Tibial nerve (tissue), 4 donors: ENCODE measurements around the gene ACER2. TPM values are rescaled to one million over a fixed set of nuclear protein-coding genes. Genes with fewer than 3 reads are reported as not detected.
"Not testable (repeated sequence)": the region's sequence is repeated elsewhere in the genome, so short reads cannot be mapped to it uniquely, and the experiment has no call there.

ENCODE experiments used
- DNase-seq, 2 donors: peaks; one replicate each; pipeline ENCODE4 v3.0.0-alpha.2; 2019; ENCODE audit warnings: low spot score in 2 of 2
- H3K27ac ChIP-seq, 4 donors: fragments of 200-600 bp; sonication (generic) in 3 of 4; one replicate each; pipeline ENCODE4 v1.5.1; 2017 to 2019; ENCODE audit warnings: mild to moderate bottlenecking in 1 of 4
- H3K27me3 ChIP-seq, 2 donors: fragments of 200-600 bp; sonication (generic) in 1 of 2; one replicate each; pipeline versions ENCODE4 v1.5.1 to v1.6.0; 2017 to 2019
- H3K36me3 ChIP-seq, 3 donors: fragments of 200-600 bp; sonication (generic); one replicate each; pipeline ENCODE4 v1.5.1; 2018 to 2019
- H3K4me1 ChIP-seq, 4 donors: fragments of 200-600 bp; sonication (generic) in 3 of 4; one replicate each; pipeline ENCODE4 v1.5.1; 2017 to 2019
- H3K4me3 ChIP-seq, 4 donors: fragments of 200-600 bp; sonication (generic) in 3 of 4; one replicate each; pipeline ENCODE4 v1.5.1; 2017 to 2019; ENCODE audit warnings: mild to moderate bottlenecking in 1 of 4, moderate library complexity in 1 of 4
- H3K9me3 ChIP-seq, 4 donors: fragments of 200-600 bp; sonication (generic) in 3 of 4; one replicate each; pipeline ENCODE4 v1.5.1; 2017 to 2019
- CTCF ChIP-seq, 5 experiments: fragments of 200-600 bp in 3 of 5; fragments of 450-650 bp in 2 of 5; sonication (generic) in 3 of 5; IDR thresholded peaks; one replicate each; pipeline ENCODE4 v1.5.1; 2016 to 2019; ENCODE audit warnings: antibody characterized with exemption in 5 of 5, mild to moderate bottlenecking in 3 of 5, moderate library complexity in 2 of 5
- EP300 ChIP-seq, 2 donors: sonication (generic); formaldehyde crosslinking; IDR thresholded peaks; one replicate each; pipeline ENCODE4 v1.6.1; 2017; ENCODE audit warnings: antibody characterized with exemption in 2 of 2, mild to moderate bottlenecking in 1 of 2
- POLR2A ChIP-seq, 2 donors: fragments of 450-650 bp; IDR thresholded peaks; one replicate each; pipeline ENCODE4 v1.6.1; 2017; ENCODE audit warnings: antibody characterized with exemption in 2 of 2, mild to moderate bottlenecking in 2 of 2, moderate library complexity in 2 of 2
- WGBS, 2 donors: methylation state at CpG; one replicate each; pipeline ENCODE4 v1.1.5; 2018; 5-methylcytosine and 5-hydroxymethylcytosine counted together
- total RNA-seq, 4 donors: library from RNA; depleted of rRNA; stranded (reverse); fragments of >200 nt; gene quantifications; one replicate each; pipeline ENCODE4 v1.1.0, GENCODE V29; 2016

ACER2 gene
- total RNA-seq, 4 donors from 2014 or later: 3.8 to 11.7 (median 8.9) TPM

- H3K9me3 ChIP-seq: no peaks in the 10 kb centered on the region
- no peaks in the 10 kb centered on the region for H3K36me3 ChIP-seq
- no peak overlapping the region for H3K4me3 ChIP-seq
- TF ChIP-seq EP300 (IDR thresholded peaks at IDR 0.05) (no peak), CTCF (IDR thresholded peaks at IDR 0.05) (no peak), POLR2A (IDR thresholded peaks at IDR 0.05) (no peak)
- no peaks in the 10 kb centered on the region for H3K27me3 ChIP-seq
- H3K27ac ChIP-seq: no peak overlapping the region
- 82 to 86% methylated on average over 8 of the region's 8 CpGs for WGBS, 2 donors
- DNase-seq: no peak
- H3K4me1 ChIP-seq: peaks cover 0 to 30% (median 6%) of the 10 kb centered on the region in 4 donors
Measured at GRCh38 chr9:19411316-19411715, 2.5 kb downstream of the ACER2 start.

- not testable (repeated sequence) for H3K9me3 ChIP-seq, H3K36me3 ChIP-seq, H3K4me3 ChIP-seq, H3K27ac ChIP-seq, H3K27me3 ChIP-seq, DNase-seq
- peaks cover 0 to 21% (median 6%) of the 10 kb centered on the region in 4 donors for H3K4me1 ChIP-seq
- WGBS, 2 donors: 74 to 91% methylated on average over 3 of the region's 3 CpGs
Measured at GRCh38 chr9:19413456-19413855, 4.6 kb downstream of the ACER2 start.

- H3K9me3 ChIP-seq: no peaks in the 10 kb centered on the region
- no peaks in the 10 kb centered on the region for H3K27me3 ChIP-seq
- TF ChIP-seq CTCF (IDR thresholded peaks at IDR 0.05): no peak
- no peak for TF ChIP-seq POLR2A (IDR thresholded peaks at IDR 0.05)
- TF ChIP-seq EP300 (IDR thresholded peaks at IDR 0.05): no peak
- 83 to 86% methylated on average over 2 of the region's 2 CpGs for WGBS, 2 donors
- no peak overlapping the region for H3K4me3 ChIP-seq
- peaks cover 0 to 3% (median 0%) of the 10 kb centered on the region in 4 donors for H3K4me1 ChIP-seq
- H3K27ac ChIP-seq: no peak overlapping the region
- no peaks in the 10 kb centered on the region for H3K36me3 ChIP-seq
- DNase-seq: no peak
Measured at GRCh38 chr9:19416143-19416542, 7.3 kb downstream of the ACER2 start.

- WGBS, 2 donors: 88 to 100% methylated on average over 1 of the region's 1 CpG
- Histone ChIP-seq H3K4me1 (no peaks in the 10 kb centered on the region), H3K4me3 (no peak overlapping the region), H3K9me3 (no peaks in the 10 kb centered on the region), H3K27me3 (no peaks in the 10 kb centered on the region), H3K27ac (no peak overlapping the region), H3K36me3 (no peaks in the 10 kb centered on the region)
- TF ChIP-seq EP300 (IDR thresholded peaks at IDR 0.05) (no peak), CTCF (IDR thresholded peaks at IDR 0.05) (no peak), POLR2A (IDR thresholded peaks at IDR 0.05) (no peak)
- DNase-seq: no peak
Measured at GRCh38 chr9:19420877-19421276, 12.1 kb downstream of the ACER2 start.

GRCh38 chr9:19423163-19423562 lies 14.4 kb downstream of the ACER2 start:
- no peaks in the 10 kb centered on the region for H3K27me3 ChIP-seq
- no peaks in the 10 kb centered on the region for H3K4me1 ChIP-seq
- DNase-seq: no peak
- no peak overlapping the region for H3K4me3 ChIP-seq
- peaks cover 0 to 11% (median 0%) of the 10 kb centered on the region in 3 donors for H3K36me3 ChIP-seq
- TF ChIP-seq EP300 (IDR thresholded peaks at IDR 0.05) (no peak), CTCF (IDR thresholded peaks at IDR 0.05) (no peak), POLR2A (IDR thresholded peaks at IDR 0.05) (no peak)
- 95 to 97% methylated on average over 3 of the region's 3 CpGs for WGBS, 2 donors
- peak overlapping the region in 1 of 4 donors; percentile 41 for H3K27ac ChIP-seq
- H3K9me3 ChIP-seq: no peaks in the 10 kb centered on the region
